ENCODE measurements around the gene ALKBH8. TPM values are rescaled to one million over a fixed set of nuclear protein-coding genes. Genes with fewer than 3 reads are reported as not detected.

The ALKBH8 gene
- total and polyA plus RNA-seq, 2 of the 13 experiments (the other 11 are each of a cell fraction or from before 2014, with no cell fraction given), result 2.4 to 9.1 TPM

DNA sequence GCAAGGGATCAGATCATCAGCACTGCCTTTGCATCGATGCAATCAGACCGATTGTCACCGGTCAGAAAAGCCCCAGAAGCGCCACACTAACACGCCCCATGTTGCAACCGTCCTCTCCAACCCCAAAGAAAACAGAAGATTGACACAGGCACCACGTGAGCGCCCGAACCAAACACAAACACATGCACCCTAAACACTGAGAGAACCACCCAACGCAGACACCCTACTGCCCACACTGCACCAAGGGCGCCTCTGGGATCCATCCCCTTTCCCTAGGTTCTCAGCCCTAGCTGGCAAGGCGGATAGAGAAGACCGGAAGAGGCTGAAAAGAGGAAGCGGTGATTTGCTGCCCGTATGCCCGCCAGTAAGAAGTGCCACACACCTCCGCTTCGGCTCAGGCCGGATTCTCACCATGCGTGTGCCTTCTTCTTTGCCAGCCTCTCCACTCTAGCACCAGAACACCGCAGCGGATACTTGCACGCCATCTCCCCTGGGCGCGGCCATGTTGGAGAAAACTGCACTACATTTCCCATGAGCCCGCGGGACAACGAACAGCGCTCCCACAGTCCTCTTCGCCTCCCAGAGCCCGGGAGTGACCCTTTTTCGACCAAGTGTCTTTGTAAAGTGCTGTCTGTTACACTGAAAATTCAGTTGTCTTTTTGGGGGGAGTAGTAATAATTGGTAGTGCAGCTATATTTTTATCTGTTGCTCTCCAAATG, at the start of gene ALKBH8 (continued):
- TF ChIP-seq ZNF883 (CRISPR knock-in tag; IDR thresholded peaks at IDR 0.05; ENCODE audit: not compliant biosample characterization), result peak; percentile 67
- no peak for TF ChIP-seq FUBP1 (CRISPR knock-in tag; IDR thresholded peaks at IDR 0.05; ENCODE audit: borderline replicate concordance)
- no peak; the same call in 1 of the 2 replicates for TF ChIP-seq MIER3 (CRISPR knock-in tag; IDR thresholded peaks at IDR 0.05; ENCODE audit: borderline replicate concordance)
- TF ChIP-seq CEBPB (IDR thresholded peaks at IDR 0.05; ENCODE audit: borderline replicate concordance, low read depth, low read length), result peak; percentile 79
- TF ChIP-seq PAX8 (CRISPR knock-in tag; IDR thresholded peaks at IDR 0.05; ENCODE audit: borderline replicate concordance), result no peak
- TF ChIP-seq CHD4 (IDR thresholded peaks at IDR 0.05; ENCODE audit: borderline replicate concordance, low read length), result no peak
- TF ChIP-seq, protein P1, sequence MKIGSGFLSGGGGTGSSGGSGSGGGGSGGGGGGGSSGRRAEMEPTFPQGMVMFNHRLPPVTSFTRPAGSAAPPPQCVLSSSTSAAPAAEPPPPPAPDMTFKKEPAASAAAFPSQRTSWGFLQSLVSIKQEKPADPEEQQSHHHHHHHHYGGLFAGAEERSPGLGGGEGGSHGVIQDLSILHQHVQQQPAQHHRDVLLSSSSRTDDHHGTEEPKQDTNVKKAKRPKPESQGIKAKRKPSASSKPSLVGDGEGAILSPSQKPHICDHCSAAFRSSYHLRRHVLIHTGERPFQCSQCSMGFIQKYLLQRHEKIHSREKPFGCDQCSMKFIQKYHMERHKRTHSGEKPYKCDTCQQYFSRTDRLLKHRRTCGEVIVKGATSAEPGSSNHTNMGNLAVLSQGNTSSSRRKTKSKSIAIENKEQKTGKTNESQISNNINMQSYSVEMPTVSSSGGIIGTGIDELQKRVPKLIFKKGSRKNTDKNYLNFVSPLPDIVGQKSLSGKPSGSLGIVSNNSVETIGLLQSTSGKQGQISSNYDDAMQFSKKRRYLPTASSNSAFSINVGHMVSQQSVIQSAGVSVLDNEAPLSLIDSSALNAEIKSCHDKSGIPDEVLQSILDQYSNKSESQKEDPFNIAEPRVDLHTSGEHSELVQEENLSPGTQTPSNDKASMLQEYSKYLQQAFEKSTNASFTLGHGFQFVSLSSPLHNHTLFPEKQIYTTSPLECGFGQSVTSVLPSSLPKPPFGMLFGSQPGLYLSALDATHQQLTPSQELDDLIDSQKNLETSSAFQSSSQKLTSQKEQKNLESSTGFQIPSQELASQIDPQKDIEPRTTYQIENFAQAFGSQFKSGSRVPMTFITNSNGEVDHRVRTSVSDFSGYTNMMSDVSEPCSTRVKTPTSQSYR (CRISPR knock-in tag; IDR thresholded peaks at IDR 0.05; ENCODE audit: borderline replicate concordance), result no peak
- TF ChIP-seq SRSF9 (IDR thresholded peaks at IDR 0.05; ENCODE audit: borderline replicate concordance, insufficient read depth, low read depth, low read length, poor library complexity, severe bottlenecking), result no peak
- no peak for TF ChIP-seq ZNF703 (CRISPR knock-in tag; IDR thresholded peaks at IDR 0.05; ENCODE audit: borderline replicate concordance)
- no peak for TF ChIP-seq CHCHD3 (CRISPR knock-in tag; IDR thresholded peaks at IDR 0.05)
- TF ChIP-seq TBL1XR1 (IDR thresholded peaks at IDR 0.05; ENCODE audit: borderline replicate concordance, low read length, partially characterized antibody), result peak; percentile 39
- no peak for TF ChIP-seq GLI4 (CRISPR knock-in tag; IDR thresholded peaks at IDR 0.05; ENCODE audit: borderline replicate concordance)
- TF ChIP-seq MAFK (conservative IDR thresholded peaks at IDR 0.05 in 1 of 2, IDR thresholded peaks at IDR 0.05 in 1 of 2; ENCODE audit: low read length in 2 of 2), result no peak
- 0 out of 2 replicates have a peak, but pooled peaks have one; percentile 58 for TF ChIP-seq MTERF4 (CRISPR knock-in tag; IDR thresholded peaks at IDR 0.05)
- TF ChIP-seq THYN1 (CRISPR knock-in tag; IDR thresholded peaks at IDR 0.05; ENCODE audit: borderline replicate concordance, low read depth), result no peak
- no peak for TF ChIP-seq ARNTL (CRISPR knock-in tag; IDR thresholded peaks at IDR 0.05)
- peak; percentile 79 for TF ChIP-seq ATF1 (CRISPR knock-in tag; IDR thresholded peaks at IDR 0.05)
- TF ChIP-seq, protein P2, sequence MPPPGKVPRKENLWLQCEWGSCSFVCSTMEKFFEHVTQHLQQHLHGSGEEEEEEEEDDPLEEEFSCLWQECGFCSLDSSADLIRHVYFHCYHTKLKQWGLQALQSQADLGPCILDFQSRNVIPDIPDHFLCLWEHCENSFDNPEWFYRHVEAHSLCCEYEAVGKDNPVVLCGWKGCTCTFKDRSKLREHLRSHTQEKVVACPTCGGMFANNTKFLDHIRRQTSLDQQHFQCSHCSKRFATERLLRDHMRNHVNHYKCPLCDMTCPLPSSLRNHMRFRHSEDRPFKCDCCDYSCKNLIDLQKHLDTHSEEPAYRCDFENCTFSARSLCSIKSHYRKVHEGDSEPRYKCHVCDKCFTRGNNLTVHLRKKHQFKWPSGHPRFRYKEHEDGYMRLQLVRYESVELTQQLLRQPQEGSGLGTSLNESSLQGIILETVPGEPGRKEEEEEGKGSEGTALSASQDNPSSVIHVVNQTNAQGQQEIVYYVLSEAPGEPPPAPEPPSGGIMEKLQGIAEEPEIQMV (CRISPR knock-in tag; IDR thresholded peaks at IDR 0.05; ENCODE audit: low read depth), result no peak
- TF ChIP-seq BRF2 (CRISPR knock-in tag; IDR thresholded peaks at IDR 0.05), result no peak
- peak; percentile 81 for TF ChIP-seq PHF8 (CRISPR knock-in tag; IDR thresholded peaks at IDR 0.05)
